H1 (cell line): Measurements from ENCODE around the gene MLF2. TPM values are rescaled to one million over a fixed set of nuclear protein-coding genes. Genes with fewer than 3 reads are reported as not detected.

ENCODE experiments used
- CTCF ChIA-PET: fragments of 300-600 bp; sonication (Branson Sonifier 250); formaldehyde crosslinking; loops from one replicate; lab custom pipeline; 2021; ENCODE audit not compliant: partially characterized antibody; lab: Charles Lee
- POLR2A ChIA-PET: fragments of 300-600 bp; sonication (Branson Sonifier 250); formaldehyde crosslinking; loops from one replicate; lab custom pipeline; 2021; ENCODE audit warnings: inconsistent platforms; ENCODE audit not compliant: partially characterized antibody; lab: Charles Lee
- DNase-seq, 2 experiments: peaks; one replicate each; pipeline versions ENCODE4 v3.0.0 to v3.0.0-alpha.2; 2010 to 2022; ENCODE audit warnings: low spot score in 2 of 2, low read depth in 1 of 2, mixed read lengths in 1 of 2
- FAIRE-seq: peaks from 2 replicates; lab custom pipeline; 2011; peaks lifted over from hg19 to GRCh38; lab: Jason Lieb, UNC
- H2AFZ ChIP-seq: 2 replicates; pipeline ENCODE4 v1.8.1; 2012; ENCODE audit warnings: low read length, inconsistent platforms
- H2AK5ac ChIP-seq: 2 replicates; pipeline ENCODE4 v1.6.1; 2013; ENCODE audit warnings: low read depth, low read length
- H2BK120ac ChIP-seq: replicated peaks from 2 replicates; pipeline ENCODE3; 2013; ENCODE audit warnings: low read depth, low read length, inconsistent platforms
- H2BK12ac ChIP-seq: 2 replicates; pipeline ENCODE4 v1.6.1; 2013; ENCODE audit warnings: low read depth, low read length
- H2BK15ac ChIP-seq: 2 replicates; pipeline ENCODE4 v1.6.1; 2013; ENCODE audit warnings: low read length
- H2BK20ac ChIP-seq: 2 replicates; pipeline ENCODE4 v1.6.1; 2013; ENCODE audit warnings: low read length
- H2BK5ac ChIP-seq: 2 replicates; pipeline ENCODE4 v1.6.1; 2013; ENCODE audit warnings: low read depth, low read length
- H3K14ac ChIP-seq: 2 replicates; pipeline ENCODE4 v1.6.1; 2013; ENCODE audit warnings: inconsistent platforms; ENCODE audit not compliant: insufficient read length
- H3K18ac ChIP-seq: 2 replicates; pipeline ENCODE4 v1.6.1; 2013; ENCODE audit warnings: low read length; ENCODE audit errors: extremely low read depth
- H3K23ac ChIP-seq: 2 replicates; pipeline ENCODE4 v1.6.1; 2013; ENCODE audit warnings: inconsistent platforms; ENCODE audit not compliant: insufficient read length
- H3K23me2 ChIP-seq: 2 replicates; pipeline ENCODE4 v1.6.1; 2013; ENCODE audit warnings: low read depth, low read length
- H3K27ac ChIP-seq: 2 replicates; pipeline ENCODE4 v1.6.1; 2011; ENCODE audit warnings: low read depth, low read length, inconsistent platforms
- H3K27me3 ChIP-seq, 4 experiments: replicated peaks in 1 of 4; 1 replicate in 1 of 4; 2 replicates in 3 of 4; pipeline versions ENCODE4 v1.6.1 to v1.8.1; 2011 to 2013; ENCODE audit warnings: low read length in 3 of 4, mild to moderate bottlenecking in 3 of 4, inconsistent platforms in 2 of 4, mixed read lengths in 2 of 4, moderate library complexity in 1 of 4; ENCODE audit not compliant: control insufficient read depth in 3 of 4, insufficient read depth in 3 of 4; ENCODE audit errors: extremely low read depth in 1 of 4
- H3K36me3 ChIP-seq, 4 experiments: 2 replicates each; pipeline versions ENCODE4 v1.6.1 to v1.8.1; 2011 to 2013; ENCODE audit warnings: mild to moderate bottlenecking in 4 of 4, low read length in 3 of 4, moderate library complexity in 2 of 4, control low read depth in 1 of 4, inconsistent platforms in 1 of 4; ENCODE audit not compliant: insufficient read depth in 4 of 4, control insufficient read depth in 2 of 4
- H3K4ac ChIP-seq: replicated peaks from 2 replicates; pipeline ENCODE3; 2013; ENCODE audit warnings: low read length, low read depth, mixed read lengths, inconsistent platforms; ENCODE audit not compliant: insufficient read length
- H3K4me1 ChIP-seq, 4 experiments: replicated peaks in 1 of 4; 1 replicate in 1 of 4; 2 replicates in 3 of 4; pipeline versions ENCODE4 v1.6.1 to v1.8.1; 2011 to 2013; ENCODE audit warnings: low read length in 3 of 4, inconsistent platforms in 2 of 4, mixed read lengths in 1 of 4; ENCODE audit not compliant: insufficient read depth in 4 of 4, control insufficient read depth in 3 of 4
- H3K4me2 ChIP-seq, 2 experiments: 2 replicates each; pipeline versions ENCODE4 v1.6.1 to v1.8.1; 2011 to 2013; ENCODE audit warnings: low read depth in 2 of 2, low read length in 2 of 2, control low read depth in 1 of 2, inconsistent platforms in 1 of 2, mild to moderate bottlenecking in 1 of 2; ENCODE audit not compliant: insufficient read depth in 1 of 2
- H3K4me3 ChIP-seq, 4 experiments: fragments of 200-600, 300-600 bp in 1 of 4; sonication (generic), shearing (Covaris generic), sonication (Bioruptor Twin) in 1 of 4; 2 replicates each; pipeline versions ENCODE4 v1.5.1 to v1.8.1; 2011 to 2016; ENCODE audit warnings: low read length in 4 of 4, low read depth in 3 of 4, control low read depth in 2 of 4, inconsistent platforms in 2 of 4, mild to moderate bottlenecking in 2 of 4, mixed read lengths in 1 of 4, moderate library complexity in 1 of 4; ENCODE audit not compliant: insufficient read depth in 2 of 4; ENCODE audit errors: extremely low read depth in 1 of 4
- H3K56ac ChIP-seq: replicated peaks from 2 replicates; pipeline ENCODE3; 2013; ENCODE audit warnings: low read depth, mild to moderate bottlenecking, mixed read lengths, low read length, inconsistent platforms; ENCODE audit not compliant: insufficient read length
- H3K79me1 ChIP-seq: 2 replicates; pipeline ENCODE4 v1.6.1; 2013; ENCODE audit warnings: low read depth, low read length, control low read depth
- H3K79me2 ChIP-seq, 2 experiments: 2 replicates each; pipeline versions ENCODE4 v1.6.1 to v1.8.1; 2012 to 2013; ENCODE audit warnings: low read length in 2 of 2, mild to moderate bottlenecking in 2 of 2, inconsistent platforms in 1 of 2; ENCODE audit not compliant: insufficient read depth in 2 of 2, control insufficient read depth in 1 of 2
- H3K9ac ChIP-seq, 4 experiments: replicated peaks in 1 of 4; 1 replicate in 1 of 4; 2 replicates in 3 of 4; pipeline versions ENCODE4 v1.6.1 to v1.8.1; 2011 to 2013; ENCODE audit warnings: low read depth in 3 of 4, low read length in 3 of 4, control low read depth in 2 of 4, mild to moderate bottlenecking in 2 of 4, moderate library complexity in 2 of 4, inconsistent platforms in 1 of 4; ENCODE audit errors: extremely low read depth in 1 of 4
- H3K9me3 ChIP-seq, 2 experiments: 2 replicates each; pipeline versions ENCODE4 v1.6.1 to v1.8.1; 2012 to 2013; ENCODE audit warnings: mild to moderate bottlenecking in 2 of 2, moderate library complexity in 2 of 2, control low read depth in 1 of 2, inconsistent platforms in 1 of 2, low read depth in 1 of 2, low read length in 1 of 2, mixed read lengths in 1 of 2; ENCODE audit not compliant: insufficient read depth in 2 of 2
- H4K20me1 ChIP-seq, 2 experiments: replicated peaks in 1 of 2; 2 replicates each; pipeline versions ENCODE3 to v1.8.1; 2011 to 2013; ENCODE audit warnings: inconsistent platforms in 2 of 2, low read length in 2 of 2, mild to moderate bottlenecking in 1 of 2; ENCODE audit not compliant: insufficient read depth in 2 of 2, control insufficient read depth in 1 of 2
- H4K5ac ChIP-seq: 2 replicates; pipeline ENCODE4 v1.6.1; 2013; ENCODE audit warnings: low read length, low read depth, mixed read lengths, inconsistent platforms; ENCODE audit not compliant: insufficient read length
- H4K8ac ChIP-seq: 2 replicates; pipeline ENCODE4 v1.8.0; 2013; ENCODE audit warnings: mild to moderate bottlenecking, moderate library complexity, low read length, inconsistent platforms; ENCODE audit not compliant: insufficient read depth; ENCODE audit errors: extremely low read depth
- H4K91ac ChIP-seq: replicated peaks from 2 replicates; pipeline ENCODE3; 2013; ENCODE audit warnings: low read length, mixed read lengths, inconsistent platforms; ENCODE audit not compliant: insufficient read length
- ATF2 ChIP-seq: IDR thresholded peaks from 2 replicates; pipeline ENCODE4 v1.6.1; 2012; ENCODE audit warnings: low read length, inconsistent platforms
- ATF3 ChIP-seq: IDR thresholded peaks from 2 replicates; pipeline ENCODE4 v1.6.1; 2011; ENCODE audit warnings: low read depth, mild to moderate bottlenecking, low read length; ENCODE audit not compliant: insufficient read depth
- BCL11A ChIP-seq, 2 experiments: IDR thresholded peaks; one replicate each; pipeline ENCODE4 v1.6.1; 2011; ENCODE audit warnings: low read depth in 2 of 2, low read length in 2 of 2, mild to moderate bottlenecking in 2 of 2
- CREB1 ChIP-seq: IDR thresholded peaks from 2 replicates; pipeline ENCODE4 v1.6.1; 2012; ENCODE audit warnings: inconsistent platforms
- MAFK ChIP-seq: IDR thresholded peaks from 2 replicates; pipeline ENCODE4 v1.6.1; 2012; ENCODE audit warnings: low read depth, mild to moderate bottlenecking, improper control_type of control experiment, low read length
- MAX ChIP-seq: IDR thresholded peaks from 2 replicates; pipeline ENCODE4 v1.6.1; 2012; ENCODE audit warnings: inconsistent platforms
- RFX5 ChIP-seq: IDR thresholded peaks from 2 replicates; pipeline ENCODE4 v1.6.1; 2011; ENCODE audit warnings: low read depth, low read length, improper control_type of control experiment, borderline replicate concordance
- SP4 ChIP-seq: IDR thresholded peaks from 2 replicates; pipeline ENCODE4 v1.6.1; 2012; ENCODE audit warnings: low read length, inconsistent platforms
- YY1 ChIP-seq: IDR thresholded peaks from 2 replicates; pipeline ENCODE4 v1.6.1; 2011; ENCODE audit warnings: low read depth, mild to moderate bottlenecking, low read length
- ZNF274 ChIP-seq: IDR thresholded peaks from 2 replicates; pipeline ENCODE4 v1.7.0; 2012; ENCODE audit warnings: low read length, borderline replicate concordance; ENCODE audit errors: extremely low read depth
- WGBS, 2 experiments: shearing (Covaris generic) in 1 of 2; methylation state at CpG; one replicate each; pipeline versions ENCODE4 v1.1.6 to v1.1.7; 2013 to 2015; ENCODE audit warnings: low lambda C conversion rate in 2 of 2, mixed read lengths in 2 of 2, inconsistent platforms in 1 of 2, low coverage in 1 of 2, missing lambda C conversion rate in 1 of 2; ENCODE audit not compliant: insufficient replicate concordance in 2 of 2, insufficient coverage in 1 of 2, insufficient read length in 1 of 2; ENCODE audit errors: extremely low coverage in 1 of 2, missing lambda C conversion rate in 1 of 2; 5-methylcytosine and 5-hydroxymethylcytosine counted together
- polyA plus RNA-seq, 7 experiments: library from polyadenylated mRNA; depleted of rRNA in 3 of 7; stranded (reverse) in 5 of 7; unstranded in 2 of 7; fragments of >200 nt in 5 of 7; fragments of 200-250 nt in 2 of 7; gene quantifications; 1 replicate in 5 of 7; 2 replicates in 1 of 7; 4 replicates in 1 of 7; pipeline versions ENCODE4 v1.2.1 to v1.2.3, GENCODE V29; 2011 to 2013; ENCODE audit warnings: missing spikeins in 2 of 7, mixed read lengths in 2 of 7
- total RNA-seq: library from RNA; stranded (reverse); fragmentation: NEBNext Ultra II Directional; extraction: Animal tissue kit (Norgen Biotek cat#: 25700); gene quantifications from 2 replicates; pipeline ENCODE4 v1.2.1, GENCODE V29; 2021

MLF2 gene
- total and polyA plus RNA-seq, 2 of the 8 experiments (the other 6 are each of a cell fraction or from before 2014, with no cell fraction given): 229 to 401 TPM

- no peak overlapping the region for H4K8ac ChIP-seq
Observed at GRCh38 chr12:6716874-6717437, 36.0 kb downstream of the MLF2 start.

More at GRCh38 chr12:6716874-6717437, 36.0 kb downstream of the MLF2 start:
- no peak overlapping the region for H2BK5ac ChIP-seq
- no peak overlapping the region for H3K4me3 ChIP-seq
- no peaks in the 10 kb centered on the region for H3K23me2 ChIP-seq
- no peak overlapping the region for H3K18ac ChIP-seq
- no peak for DNase-seq
- TF ChIP-seq ATF3: no peak
- TF ChIP-seq ATF2: no peak
- TF ChIP-seq RFX5: no peak
- no peak for TF ChIP-seq BCL11A (IDR thresholded peaks at IDR 0.05; ENCODE audit: low read depth in 2 of 2, low read length in 2 of 2)
- no peak for TF ChIP-seq SP4
- TF ChIP-seq MAX: no peak
- no peak for TF ChIP-seq CREB1
- no peak for TF ChIP-seq ZNF274
- no peak for TF ChIP-seq MAFK
- no peak for TF ChIP-seq YY1
- no peak overlapping the region for H3K4ac ChIP-seq
- H3K9ac ChIP-seq: no peak overlapping the region
- H3K27me3 ChIP-seq: no peaks in the 10 kb centered on the region; a peak in 1 of 7 replicates
- H3K79me1 ChIP-seq: no peaks in the 10 kb centered on the region
- H2BK20ac ChIP-seq: no peak overlapping the region
- H2AFZ ChIP-seq: no peak overlapping the region
- no peak overlapping the region for H3K56ac ChIP-seq
- WGBS, 2 experiments: 95% methylated on average over 8 of the region's 10 CpGs; no CpG with 5 or more reads in 1 of the 2 experiments
- no peaks in the 10 kb centered on the region for H4K20me1 ChIP-seq
- no peak overlapping the region for H3K4me2 ChIP-seq
- no peak overlapping the region for H3K23ac ChIP-seq
- no peak overlapping the region for H3K27ac ChIP-seq
- H4K5ac ChIP-seq: no peak overlapping the region
- H3K79me2 ChIP-seq: no peaks in the 10 kb centered on the region
- no peaks in the 10 kb centered on the region for H3K9me3 ChIP-seq
- no peak overlapping the region for H4K91ac ChIP-seq
- ChIA-PET CTCF (interaction anchor here (1.1 to 1.5 kb wide), 2 partner anchors 13 to 175 kb away, joined by 3 to 5 read pairs; no protein-coding TSS in a partner anchor), POLR2A (interaction anchor here (0.6 to 1.5 kb wide), 3 partner anchors 36 to 221 kb away, joined by 3 read pairs; partner anchors contain the start of gene MLF2)
- no peak overlapping the region for H2BK15ac ChIP-seq
- no peak overlapping the region for H2AK5ac ChIP-seq
- H3K14ac ChIP-seq: no peak overlapping the region
- no peaks in the 10 kb centered on the region for H3K4me1 ChIP-seq
- H3K36me3 ChIP-seq: no peaks in the 10 kb centered on the region
- H2BK12ac ChIP-seq: no peak overlapping the region
- no peak overlapping the region for H2BK120ac ChIP-seq
- no peak for FAIRE-seq
